ENCODE measurements around the gene SEMA4D.
A peak's percentile ranks its signal among the peaks of the same experiment; 100 is the strongest.

Gene SEMA4D

DNA sequence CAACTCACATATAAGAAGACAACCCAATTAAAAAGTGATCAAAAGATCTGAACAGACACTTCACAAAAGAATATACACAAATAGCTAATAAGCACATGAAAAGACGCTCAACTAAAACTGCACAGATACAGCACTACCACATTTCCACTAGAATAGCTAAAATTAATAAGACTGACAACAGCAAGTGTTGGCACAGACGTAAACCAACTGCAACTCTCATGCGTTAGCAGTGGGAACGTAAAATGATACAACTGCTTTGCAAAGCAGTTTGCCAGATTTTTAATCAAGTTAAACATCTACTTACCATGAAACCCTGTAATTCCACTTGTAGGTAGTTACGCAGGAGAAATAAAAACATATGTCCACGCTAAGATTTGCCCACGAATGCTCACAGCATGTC is 9.0 kb downstream of the SEMA4D start:
- DNase-seq (ENCODE audit: low spot score) = no peak
- in situ Hi-C loops (cut with MboI; ENCODE audit: low sequenced_read_pairs, unreplicated experiment) = no loop called here

DNA sequence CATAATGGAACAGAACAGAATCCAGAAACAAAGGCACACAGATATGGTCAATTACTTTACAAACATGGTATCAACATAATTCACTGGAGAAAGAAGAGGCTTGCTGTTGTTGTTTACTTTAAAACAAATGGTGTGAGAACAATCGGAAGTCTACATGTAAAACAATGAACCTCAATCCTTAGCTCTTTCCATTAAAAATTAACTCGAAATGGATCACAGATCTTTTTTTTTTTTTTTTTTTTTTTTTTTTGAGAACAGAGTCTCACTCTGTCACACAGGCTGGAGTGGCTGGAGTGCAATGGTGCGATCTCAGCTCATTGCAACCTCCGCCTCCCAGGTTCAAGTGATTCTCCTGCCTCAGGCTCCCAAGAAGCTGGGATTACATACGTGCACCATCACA is 9.8 kb downstream of the SEMA4D start:
- TF ChIP-seq, protein P1, sequence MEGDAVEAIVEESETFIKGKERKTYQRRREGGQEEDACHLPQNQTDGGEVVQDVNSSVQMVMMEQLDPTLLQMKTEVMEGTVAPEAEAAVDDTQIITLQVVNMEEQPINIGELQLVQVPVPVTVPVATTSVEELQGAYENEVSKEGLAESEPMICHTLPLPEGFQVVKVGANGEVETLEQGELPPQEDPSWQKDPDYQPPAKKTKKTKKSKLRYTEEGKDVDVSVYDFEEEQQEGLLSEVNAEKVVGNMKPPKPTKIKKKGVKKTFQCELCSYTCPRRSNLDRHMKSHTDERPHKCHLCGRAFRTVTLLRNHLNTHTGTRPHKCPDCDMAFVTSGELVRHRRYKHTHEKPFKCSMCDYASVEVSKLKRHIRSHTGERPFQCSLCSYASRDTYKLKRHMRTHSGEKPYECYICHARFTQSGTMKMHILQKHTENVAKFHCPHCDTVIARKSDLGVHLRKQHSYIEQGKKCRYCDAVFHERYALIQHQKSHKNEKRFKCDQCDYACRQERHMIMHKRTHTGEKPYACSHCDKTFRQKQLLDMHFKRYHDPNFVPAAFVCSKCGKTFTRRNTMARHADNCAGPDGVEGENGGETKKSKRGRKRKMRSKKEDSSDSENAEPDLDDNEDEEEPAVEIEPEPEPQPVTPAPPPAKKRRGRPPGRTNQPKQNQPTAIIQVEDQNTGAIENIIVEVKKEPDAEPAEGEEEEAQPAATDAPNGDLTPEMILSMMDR (IDR thresholded peaks at IDR 0.05; ENCODE audit: borderline replicate concordance, control extremely low read depth, extremely low read depth, insufficient read depth, missing control alignments) = no peak
- in situ Hi-C loops (cut with MboI; ENCODE audit: low sequenced_read_pairs, unreplicated experiment) = no loop called here
- DNase-seq (ENCODE audit: low spot score) = no peak

More for the DNA sequence above, 9.0 kb downstream of the SEMA4D start:
- TF ChIP-seq, protein P1 (IDR thresholded peaks at IDR 0.05; ENCODE audit: borderline replicate concordance, control extremely low read depth, extremely low read depth, insufficient read depth, missing control alignments) = no peak

DNA sequence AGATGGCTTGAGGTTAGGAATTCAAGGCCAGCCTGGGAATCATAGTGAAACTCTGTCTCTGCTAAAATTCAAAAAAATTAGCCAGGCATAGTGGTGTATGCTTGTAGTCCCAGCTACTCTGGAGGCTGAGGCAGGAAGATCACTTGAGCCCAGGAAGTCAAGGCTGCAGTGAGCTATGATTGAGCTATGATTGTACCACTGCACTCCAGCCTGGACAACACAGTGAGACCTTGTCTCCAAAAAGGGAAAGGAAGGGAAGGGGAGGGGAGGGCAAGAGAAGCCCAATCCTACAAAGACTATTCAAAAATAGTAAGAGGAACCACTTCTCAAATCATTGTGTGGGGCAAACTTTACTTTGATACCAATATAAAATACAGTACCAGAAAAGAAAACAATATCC is 11.2 kb downstream of the SEMA4D start:
- in situ Hi-C loops (cut with MboI; ENCODE audit: low sequenced_read_pairs, unreplicated experiment) = no loop called here
- DNase-seq (ENCODE audit: low spot score) = no peak
- TF ChIP-seq, protein P1 (IDR thresholded peaks at IDR 0.05; ENCODE audit: borderline replicate concordance, control extremely low read depth, extremely low read depth, insufficient read depth, missing control alignments) = no peak

DNA sequence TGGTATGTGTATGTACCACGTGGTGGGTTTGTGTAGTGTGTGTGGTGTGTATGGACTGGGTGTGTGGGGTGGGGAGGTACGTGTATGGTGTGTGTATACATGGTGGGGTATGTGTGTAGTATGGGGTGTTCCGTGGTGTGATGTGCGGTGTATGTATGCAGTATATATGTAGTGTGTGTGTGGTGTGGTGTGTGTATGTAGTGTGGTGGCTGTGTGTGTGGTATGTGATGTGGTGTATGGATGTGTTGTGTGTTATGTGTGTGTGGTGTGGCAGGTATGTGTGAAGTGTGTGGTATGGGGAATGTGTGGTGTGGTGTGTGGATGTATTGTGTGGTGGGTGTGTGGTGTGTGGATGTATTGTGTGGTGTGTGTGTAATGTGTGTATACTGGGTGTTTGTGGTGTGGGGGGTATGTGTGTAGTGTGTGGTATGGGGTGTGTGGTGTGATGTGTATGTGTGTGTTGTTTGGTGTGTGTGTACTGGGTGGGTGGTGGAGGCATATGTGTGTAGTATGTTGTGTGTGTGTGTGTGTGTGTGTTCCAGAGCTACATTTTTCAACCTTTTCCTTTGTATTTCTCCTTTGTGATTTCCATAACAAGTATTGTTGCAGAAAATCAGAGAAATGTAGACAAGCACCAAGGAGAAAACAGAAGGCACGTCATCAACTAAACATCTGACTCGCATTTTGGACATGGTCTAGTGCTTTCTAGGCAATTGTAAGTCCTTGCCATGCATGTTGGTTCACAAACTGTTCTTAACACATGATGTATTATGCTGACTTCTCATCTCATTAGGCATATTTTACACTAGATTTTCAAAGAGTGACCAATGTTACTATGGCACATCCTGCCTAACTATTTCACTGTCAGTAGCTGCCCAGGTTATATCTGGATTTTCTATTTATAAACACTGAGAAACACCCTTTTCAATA is 13.2 kb downstream of the SEMA4D start:
- DNase-seq (ENCODE audit: low spot score) = peak; percentile 61
- TF ChIP-seq, protein P1 (IDR thresholded peaks at IDR 0.05; ENCODE audit: borderline replicate concordance, control extremely low read depth, extremely low read depth, insufficient read depth, missing control alignments) = no peak
- in situ Hi-C loops (cut with MboI; ENCODE audit: low sequenced_read_pairs, unreplicated experiment) = no loop called here

DNA sequence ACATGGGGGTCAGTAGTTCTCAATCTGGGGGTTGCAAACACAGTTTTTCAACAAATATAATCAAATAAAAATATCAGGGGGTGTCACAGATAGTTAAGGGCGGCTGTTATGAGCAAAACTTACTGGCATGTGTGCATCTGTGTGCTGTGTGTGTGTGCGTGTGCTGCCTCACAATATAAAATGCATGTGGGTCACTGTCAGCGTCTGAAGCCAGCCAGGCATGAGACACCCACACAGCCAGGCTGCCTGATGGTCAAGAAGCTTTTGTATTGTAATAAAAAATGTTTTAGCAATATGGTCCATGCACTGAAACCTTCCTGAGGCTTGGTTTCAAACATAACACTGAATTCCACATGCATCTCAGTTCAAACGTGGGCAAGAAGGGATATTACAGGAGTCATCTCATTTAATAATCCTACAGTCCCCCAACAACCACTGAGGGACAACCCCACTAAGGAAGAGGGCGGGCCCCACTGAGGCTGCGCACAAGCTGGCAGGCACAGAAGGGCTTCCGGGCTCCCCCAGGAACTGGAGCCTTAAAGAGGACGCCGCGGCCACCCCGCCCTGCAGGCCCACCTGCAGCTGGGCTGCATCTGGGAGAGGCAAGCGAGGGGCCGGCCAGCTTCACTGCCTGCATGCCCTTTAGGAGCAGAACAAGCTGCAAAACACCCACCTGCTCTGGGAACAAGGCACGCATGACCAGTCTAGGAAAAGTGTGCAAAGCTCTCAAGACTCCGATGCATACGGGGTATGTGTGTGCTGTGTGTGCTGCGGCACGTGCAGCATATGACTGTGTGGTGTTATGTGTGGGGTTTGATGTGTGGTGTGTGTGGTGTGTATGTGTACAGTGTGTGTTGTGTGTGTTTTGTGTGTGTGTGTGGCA is 14.1 kb downstream of the SEMA4D start:
- DNase-seq (ENCODE audit: low spot score) = peak; percentile 87
- in situ Hi-C loops (cut with MboI; ENCODE audit: low sequenced_read_pairs, unreplicated experiment) = no loop called here
- TF ChIP-seq, protein P1 (IDR thresholded peaks at IDR 0.05; ENCODE audit: borderline replicate concordance, control extremely low read depth, extremely low read depth, insufficient read depth, missing control alignments) = no peak

DNA sequence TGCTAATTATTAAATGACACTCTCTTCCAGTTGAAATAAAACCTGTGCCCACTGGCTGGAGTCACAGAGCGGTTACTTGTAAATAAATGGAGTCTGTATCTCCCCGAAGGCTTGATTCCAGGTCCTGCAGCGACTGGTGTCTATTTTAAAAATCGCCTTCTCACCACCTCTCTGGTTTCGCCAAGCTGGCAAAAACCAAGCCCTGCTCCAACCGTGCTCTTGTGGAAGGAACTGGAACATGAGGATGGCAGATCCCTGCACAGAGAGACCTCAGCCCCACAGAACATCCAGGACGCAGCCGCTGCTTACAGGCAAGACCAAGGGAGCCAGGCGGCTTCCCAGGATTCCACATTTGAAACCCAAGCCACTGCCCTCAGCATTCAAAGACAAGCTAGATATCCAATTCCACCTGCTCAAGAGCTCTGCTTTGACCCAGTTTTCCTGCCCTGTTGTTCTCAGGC is 15.0 kb downstream of the SEMA4D start:
- TF ChIP-seq, protein P1 (IDR thresholded peaks at IDR 0.05; ENCODE audit: borderline replicate concordance, control extremely low read depth, extremely low read depth, insufficient read depth, missing control alignments) = no peak
- in situ Hi-C loops (cut with MboI; ENCODE audit: low sequenced_read_pairs, unreplicated experiment) = no loop called here
- no peak for DNase-seq (ENCODE audit: low spot score)
